ENCODE results near the gene WDR72.

Gene WDR72

GRCh38 chr15:53482055-53482454 lies 277.4 kb downstream of the WDR72 start:
- no peak for TF ChIP-seq CTCF (IDR thresholded peaks at IDR 0.05; ENCODE audit: insufficient read depth, missing control alignments)
- FAIRE-seq (no peak), DNase-seq (ENCODE audit: insufficient read length, low spot score) (no peak)

GRCh38 chr15:53477981-53478766 lies 281.3 kb downstream of the WDR72 start:
- FAIRE-seq: no peak
- DNase-seq (ENCODE audit: insufficient read length, low spot score): no peak
- TF ChIP-seq CTCF (IDR thresholded peaks at IDR 0.05; ENCODE audit: insufficient read depth, missing control alignments): no peak

DNA sequence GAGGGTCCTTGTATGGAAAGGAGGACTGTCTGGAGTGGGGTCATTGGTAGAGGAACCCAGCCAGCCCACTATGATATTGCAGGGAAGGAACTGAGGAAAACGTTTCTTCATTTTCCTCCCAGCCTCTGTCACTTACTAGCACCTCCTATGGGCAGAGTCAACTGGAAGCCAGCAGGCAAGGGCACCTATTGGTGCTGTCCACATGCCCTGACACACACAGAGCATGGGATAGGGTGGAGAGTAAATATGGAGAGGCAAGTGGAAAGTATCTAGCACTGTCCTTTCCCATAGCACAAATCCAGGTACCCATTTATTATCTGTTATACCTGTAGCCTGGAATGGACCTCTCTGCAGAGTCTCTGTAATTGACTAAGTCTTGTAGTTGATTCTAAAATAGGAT lies 285.6 kb downstream of the WDR72 start:
- FAIRE-seq (no peak), DNase-seq (ENCODE audit: insufficient read length, low spot score) (no peak)
- no peak for TF ChIP-seq CTCF (IDR thresholded peaks at IDR 0.05; ENCODE audit: insufficient read depth, missing control alignments)

- TF ChIP-seq CTCF (IDR thresholded peaks at IDR 0.05; ENCODE audit: insufficient read depth, missing control alignments): no peak
- no peak for FAIRE-seq
- DNase-seq (ENCODE audit: insufficient read length, low spot score): no peak
Observed at GRCh38 chr15:53473435-53473834, 286.0 kb downstream of the WDR72 start.

GRCh38 chr15:53472883-53473282 lies 286.6 kb downstream of the WDR72 start:
- DNase-seq (ENCODE audit: insufficient read length, low spot score): no peak
- TF ChIP-seq CTCF (IDR thresholded peaks at IDR 0.05; ENCODE audit: insufficient read depth, missing control alignments): no peak
- FAIRE-seq: no peak

- DNase-seq (ENCODE audit: insufficient read length, low spot score) (no peak), FAIRE-seq (no peak)
- no peak for TF ChIP-seq CTCF (IDR thresholded peaks at IDR 0.05; ENCODE audit: insufficient read depth, missing control alignments)
Observed at GRCh38 chr15:53472210-53472609, 287.3 kb downstream of the WDR72 start.

DNA sequence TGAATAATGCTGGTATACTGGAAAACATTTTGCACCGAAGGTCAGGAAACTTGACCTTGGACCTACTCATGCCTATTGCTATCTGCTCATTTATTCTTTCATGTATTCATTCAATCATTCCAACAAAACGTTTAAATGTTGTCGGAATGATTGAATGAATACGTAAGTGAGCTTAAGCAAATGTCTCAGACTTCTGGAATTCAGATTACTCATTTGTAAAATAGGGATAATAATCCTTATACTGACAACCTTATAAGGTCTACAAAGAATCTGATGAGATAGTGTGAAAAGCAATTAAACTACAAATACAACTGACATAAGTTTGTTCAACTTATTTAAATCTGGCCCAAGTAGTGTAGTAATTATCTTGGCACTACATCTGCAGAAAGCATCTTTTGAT lies 288.7 kb downstream of the WDR72 start:
- no peak for TF ChIP-seq CTCF (IDR thresholded peaks at IDR 0.05; ENCODE audit: insufficient read depth, missing control alignments)
- DNase-seq (ENCODE audit: insufficient read length, low spot score) (no peak), FAIRE-seq (no peak)
